ENCODE measurements around the gene EIF5.

GRCh38 chr14:103311171-103311997 lies 22.7 kb upstream of the EIF5 start:
- TF ChIP-seq, protein P1, sequence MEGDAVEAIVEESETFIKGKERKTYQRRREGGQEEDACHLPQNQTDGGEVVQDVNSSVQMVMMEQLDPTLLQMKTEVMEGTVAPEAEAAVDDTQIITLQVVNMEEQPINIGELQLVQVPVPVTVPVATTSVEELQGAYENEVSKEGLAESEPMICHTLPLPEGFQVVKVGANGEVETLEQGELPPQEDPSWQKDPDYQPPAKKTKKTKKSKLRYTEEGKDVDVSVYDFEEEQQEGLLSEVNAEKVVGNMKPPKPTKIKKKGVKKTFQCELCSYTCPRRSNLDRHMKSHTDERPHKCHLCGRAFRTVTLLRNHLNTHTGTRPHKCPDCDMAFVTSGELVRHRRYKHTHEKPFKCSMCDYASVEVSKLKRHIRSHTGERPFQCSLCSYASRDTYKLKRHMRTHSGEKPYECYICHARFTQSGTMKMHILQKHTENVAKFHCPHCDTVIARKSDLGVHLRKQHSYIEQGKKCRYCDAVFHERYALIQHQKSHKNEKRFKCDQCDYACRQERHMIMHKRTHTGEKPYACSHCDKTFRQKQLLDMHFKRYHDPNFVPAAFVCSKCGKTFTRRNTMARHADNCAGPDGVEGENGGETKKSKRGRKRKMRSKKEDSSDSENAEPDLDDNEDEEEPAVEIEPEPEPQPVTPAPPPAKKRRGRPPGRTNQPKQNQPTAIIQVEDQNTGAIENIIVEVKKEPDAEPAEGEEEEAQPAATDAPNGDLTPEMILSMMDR (IDR thresholded peaks at IDR 0.05): no peak
- TF ChIP-seq EP300 (IDR thresholded peaks at IDR 0.05): no peak
- TF ChIP-seq POLR2AphosphoS5 (IDR thresholded peaks at IDR 0.05): no peak
- no peak for TF ChIP-seq POLR2A (IDR thresholded peaks at IDR 0.05; ENCODE audit: low read depth)
